ENCODE results near the gene TGFA. TPM values are rescaled to one million over a fixed set of nuclear protein-coding genes. Genes with fewer than 3 reads are reported as not detected.
A peak's percentile ranks its signal among the peaks of the same experiment; 100 is the strongest.

The TGFA gene
- total RNA-seq, 6 donors from 2014 or later: 4.2 to 19.6 (median 10.7) TPM

DNA sequence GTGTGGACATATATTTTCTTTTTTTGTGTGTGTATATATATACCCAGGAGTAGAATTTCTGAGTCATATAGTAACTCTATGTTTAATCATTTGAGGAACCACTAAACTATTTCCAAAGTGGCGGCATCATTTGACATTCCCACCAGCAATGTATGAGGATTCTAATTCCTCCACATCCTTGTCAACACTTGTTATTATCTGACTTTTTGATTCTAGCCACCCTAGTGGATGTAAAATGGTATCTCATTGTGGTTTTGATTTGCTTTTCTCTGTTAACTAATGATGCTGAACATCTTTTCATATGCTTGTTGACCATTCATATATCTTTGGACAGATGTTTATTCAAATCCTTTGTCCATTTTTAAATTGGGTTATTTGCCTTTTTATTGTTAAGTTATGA lies 120.3 kb downstream of the TGFA start:
- ATAC-seq (ENCODE audit: low FRiP score in 2 of 2) (no peak), DNase-seq (no peak)
- Histone ChIP-seq H3K4me3 (no peak overlapping the region), H3K9me3 (no peaks in the 10 kb centered on the region), H3K27me3 (no peaks in the 10 kb centered on the region), H3K4me1 (no peaks in the 10 kb centered on the region), H3K36me3 (no peaks in the 10 kb centered on the region), H3K27ac (no peak overlapping the region)
- TF ChIP-seq, protein P1, sequence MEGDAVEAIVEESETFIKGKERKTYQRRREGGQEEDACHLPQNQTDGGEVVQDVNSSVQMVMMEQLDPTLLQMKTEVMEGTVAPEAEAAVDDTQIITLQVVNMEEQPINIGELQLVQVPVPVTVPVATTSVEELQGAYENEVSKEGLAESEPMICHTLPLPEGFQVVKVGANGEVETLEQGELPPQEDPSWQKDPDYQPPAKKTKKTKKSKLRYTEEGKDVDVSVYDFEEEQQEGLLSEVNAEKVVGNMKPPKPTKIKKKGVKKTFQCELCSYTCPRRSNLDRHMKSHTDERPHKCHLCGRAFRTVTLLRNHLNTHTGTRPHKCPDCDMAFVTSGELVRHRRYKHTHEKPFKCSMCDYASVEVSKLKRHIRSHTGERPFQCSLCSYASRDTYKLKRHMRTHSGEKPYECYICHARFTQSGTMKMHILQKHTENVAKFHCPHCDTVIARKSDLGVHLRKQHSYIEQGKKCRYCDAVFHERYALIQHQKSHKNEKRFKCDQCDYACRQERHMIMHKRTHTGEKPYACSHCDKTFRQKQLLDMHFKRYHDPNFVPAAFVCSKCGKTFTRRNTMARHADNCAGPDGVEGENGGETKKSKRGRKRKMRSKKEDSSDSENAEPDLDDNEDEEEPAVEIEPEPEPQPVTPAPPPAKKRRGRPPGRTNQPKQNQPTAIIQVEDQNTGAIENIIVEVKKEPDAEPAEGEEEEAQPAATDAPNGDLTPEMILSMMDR (IDR thresholded peaks at IDR 0.05): no peak
- TF ChIP-seq POLR2AphosphoS5 (IDR thresholded peaks at IDR 0.05) (no peak), POLR2A (IDR thresholded peaks at IDR 0.05) (no peak), EP300 (IDR thresholded peaks at IDR 0.05) (no peak)
- 82 to 88% methylated on average over 1 of the region's 1 CpG for WGBS, 2 donors

GRCh38 chr2:70431716-70432347 lies 121.8 kb downstream of the TGFA start:
- WGBS, 2 donors: 66 to 71% methylated on average over 4 of the region's 4 CpGs

DNA sequence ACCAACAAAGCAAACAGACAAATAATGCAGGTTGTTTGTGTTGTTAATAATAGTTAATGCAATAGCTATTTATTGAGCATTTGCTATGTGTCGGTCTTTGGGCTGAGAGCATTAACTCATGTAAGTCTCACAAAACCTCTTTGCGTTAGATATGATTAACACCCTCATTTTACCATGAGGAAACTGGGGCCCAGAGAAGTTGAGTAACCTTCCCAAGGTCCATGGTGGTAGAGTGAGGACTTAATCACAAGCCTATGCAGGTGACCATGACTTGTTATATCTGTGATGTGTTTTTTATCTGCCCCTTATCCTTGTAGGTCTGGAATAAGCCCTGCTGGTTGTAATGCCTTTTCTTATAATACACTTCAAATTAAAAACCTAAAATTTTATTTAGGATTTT lies 127.3 kb downstream of the TGFA start:
- no peak overlapping the region for H3K27ac ChIP-seq
- no peaks in the 10 kb centered on the region for H3K4me1 ChIP-seq
- no peaks in the 10 kb centered on the region for H3K36me3 ChIP-seq
- 92 to 94% methylated on average over 2 of the region's 2 CpGs for WGBS, 2 donors
- DNase-seq: no peak
- TF ChIP-seq POLR2A (IDR thresholded peaks at IDR 0.05): no peak
- H3K27me3 ChIP-seq: no peaks in the 10 kb centered on the region
- H3K9me3 ChIP-seq: no peaks in the 10 kb centered on the region
- no peak overlapping the region for H3K4me3 ChIP-seq
- no peak for ATAC-seq (ENCODE audit: low FRiP score in 2 of 2)

More at GRCh38 chr2:70431716-70432347, 121.8 kb downstream of the TGFA start:
- DNase-seq (no peak), ATAC-seq (ENCODE audit: low FRiP score in 2 of 2) (no peak)
- Histone ChIP-seq H3K36me3 (no peaks in the 10 kb centered on the region), H3K4me3 (no peak overlapping the region), H3K9me3 (no peaks in the 10 kb centered on the region), H3K4me1 (no peaks in the 10 kb centered on the region), H3K27ac (no peak overlapping the region), H3K27me3 (no peaks in the 10 kb centered on the region)
- TF ChIP-seq EP300 (IDR thresholded peaks at IDR 0.05) (no peak), POLR2A (IDR thresholded peaks at IDR 0.05) (no peak), POLR2AphosphoS5 (IDR thresholded peaks at IDR 0.05) (no peak)
- TF ChIP-seq, protein P1 (IDR thresholded peaks at IDR 0.05): no peak

- 54 to 58% methylated on average over 6 to 7 of the region's 7 CpGs for WGBS, 2 donors
- H3K27me3 ChIP-seq: no peaks in the 10 kb centered on the region
- peak; percentile 32 to 51 for ATAC-seq (ENCODE audit: low FRiP score in 2 of 2)
- no peak for TF ChIP-seq EP300 (IDR thresholded peaks at IDR 0.05)
- TF ChIP-seq, protein P1 (IDR thresholded peaks at IDR 0.05): no peak
- no peak for TF ChIP-seq POLR2AphosphoS5 (IDR thresholded peaks at IDR 0.05)
- TF ChIP-seq POLR2A (IDR thresholded peaks at IDR 0.05): no peak
- no peaks in the 10 kb centered on the region for H3K9me3 ChIP-seq
- H3K4me3 ChIP-seq: no peak overlapping the region
- H3K27ac ChIP-seq: no peak overlapping the region
- no peaks in the 10 kb centered on the region for H3K4me1 ChIP-seq
- H3K36me3 ChIP-seq: no peaks in the 10 kb centered on the region
- peak in 1 of 2 donors; percentile 82 for DNase-seq
Observed at GRCh38 chr2:70425682-70426301, 127.8 kb downstream of the TGFA start.

DNA sequence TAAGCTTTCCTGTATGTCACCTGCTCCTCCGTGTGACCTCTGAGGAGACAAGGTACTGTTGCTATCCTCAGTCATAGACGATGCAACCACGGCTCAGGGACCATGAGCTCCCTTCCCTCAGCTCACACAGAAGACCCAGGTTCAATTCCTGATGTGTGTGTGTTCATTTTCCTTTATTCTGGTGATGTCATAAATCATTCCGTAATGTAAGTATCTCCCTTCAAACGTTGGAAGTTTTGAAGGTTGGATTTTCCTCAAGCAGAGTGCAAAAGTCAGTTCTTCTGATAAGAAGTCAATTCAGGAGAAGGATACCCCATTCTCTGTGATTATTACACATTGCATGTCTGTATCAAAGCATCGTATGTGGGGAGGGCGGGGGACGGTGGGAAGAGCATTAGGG lies 132.9 kb downstream of the TGFA start:
- 81 to 87% methylated on average over 8 of the region's 8 CpGs for WGBS, 2 donors
- H3K36me3 ChIP-seq: no peaks in the 10 kb centered on the region
- TF ChIP-seq, protein P1 (IDR thresholded peaks at IDR 0.05): no peak
- TF ChIP-seq POLR2A (IDR thresholded peaks at IDR 0.05) (no peak), POLR2AphosphoS5 (IDR thresholded peaks at IDR 0.05) (no peak), EP300 (IDR thresholded peaks at IDR 0.05) (no peak)
- ATAC-seq (ENCODE audit: low FRiP score in 2 of 2) (no peak), DNase-seq (no peak)
- no peak overlapping the region for H3K27ac ChIP-seq
- no peaks in the 10 kb centered on the region for H3K9me3 ChIP-seq
- no peak overlapping the region for H3K4me3 ChIP-seq
- no peaks in the 10 kb centered on the region for H3K27me3 ChIP-seq
- no peaks in the 10 kb centered on the region for H3K4me1 ChIP-seq

Data from upper lobe of left lung (tissue), 6 donors.